ENCODE results near the gene HDAC4. TPM values are rescaled to one million over a fixed set of nuclear protein-coding genes. Genes with fewer than 3 reads are reported as not detected.

The HDAC4 gene
- total and polyA plus RNA-seq, 9 of the 15 experiments (the other 6 are each of a cell fraction or from before 2014, with no cell fraction given): 0.11 to 20.2 (median 4.0) TPM

- CTCF ChIA-PET (ENCODE audit: low intra/inter-chr PET ratio): no interaction called here
- 17% methylated on average over 18 of the region's 20 CpGs for WGBS (ENCODE audit: insufficient coverage, low coverage, missing lambda C conversion rate)
- no peaks in the 10 kb centered on the region for H3K9me1 ChIP-seq (ENCODE audit: control insufficient read depth, insufficient read depth, low read length)
- H3K4me1 ChIP-seq (replicated peaks in 1 of 2; ENCODE audit: control insufficient read depth in 2 of 2, insufficient read depth in 2 of 2, low read length in 2 of 2): peaks cover 21 to 31% of the 10 kb centered on the region in 2 experiments; a peak in 4 of 5 replicates
- in situ Hi-C loops (cut with MboI): no loop called here
- H3K79me2 ChIP-seq (ENCODE audit: control insufficient read depth, insufficient read depth, low read length): peaks cover 76% of the 10 kb centered on the region
- no TSS peak for BruUV-seq (replicated peaks)
- H4K20me1 ChIP-seq (replicated peaks; ENCODE audit: control insufficient read depth, insufficient read depth, low read length): no peaks in the 10 kb centered on the region
- peak overlapping the region; percentile 27; the same call in 1 of the 2 replicates for H3K4me3 ChIP-seq
- POLR2A ChIA-PET: interaction anchor here (0.6 to 1.3 kb wide), 6 partner anchors 8 to 84 kb away, joined by 3 to 5 read pairs (median 4); partner anchors contain the start of gene HDAC4
- H2AFZ ChIP-seq (ENCODE audit: low read depth, low read length): peak overlapping the region; percentile 73
- H3K27ac ChIP-seq (ENCODE audit: extremely low read depth, low read depth, low read length): peak overlapping the region; percentile 79
- no peaks in the 10 kb centered on the region for H3K9me3 ChIP-seq (replicated peaks; ENCODE audit: control insufficient read depth, insufficient read depth, low read depth, low read length)
- intact Hi-C loops (cut with micrococcal nuclease): loop anchor here (1.0 kb wide), 1 partner anchor 43 kb away; no protein-coding TSS in a partner anchor
- no peaks in the 10 kb centered on the region for H3K27me3 ChIP-seq (ENCODE audit: control insufficient read depth in 2 of 2, insufficient read depth in 2 of 2, low read length in 2 of 2)
- DNase-seq (ENCODE audit: extremely low read depth in 1 of 4, low spot score in 3 of 4) (peak; percentile 74 to 79 (median 78)), FAIRE-seq (peak; percentile 74), ATAC-seq (peak; percentile 81)
- H3K4me2 ChIP-seq (ENCODE audit: insufficient read depth, low read length): peak overlapping the region; percentile 82
- no peaks in the 10 kb centered on the region; the same call in 2 of the 3 replicates for H3K36me3 ChIP-seq (ENCODE audit: control insufficient read depth, insufficient read depth, low read length)
- peak overlapping the region; percentile 71 to 83 for H3K9ac ChIP-seq (ENCODE audit: insufficient read depth in 1 of 2, low read depth in 2 of 2, low read length in 2 of 2)
- TF ChIP-seq AFF1 (IDR thresholded peaks at IDR 0.05; ENCODE audit: low read depth in 1 of 2, partially characterized antibody in 2 of 2) (no peak), TBP (optimal IDR thresholded peaks at IDR 0.05; ENCODE audit: low read depth, low read length) (peak; percentile 66), MNT (conservative IDR thresholded peaks at IDR 0.05) (peak; percentile 28 to 36; a peak in 1 of 4 replicates), NR3C1 (CRISPR knock-in tag; IDR thresholded peaks at IDR 0.05) (no peak), MAX (CRISPR knock-in tag; IDR thresholded peaks at IDR 0.05) (peak; percentile 52; the same call in 1 of the 2 replicates), POLR2G (IDR thresholded peaks at IDR 0.05; ENCODE audit: low read depth, low read length) (0 out of 2 replicates have a peak, but pooled peaks have one; percentile 37), RERE (CRISPR knock-in tag; IDR thresholded peaks at IDR 0.05; ENCODE audit: borderline replicate concordance) (no peak)
Measured at GRCh38 chr2:239316562-239317465, 84.0 kb downstream of the HDAC4 start.
